ENCODE measurements around the gene TRPC1.

The TRPC1 gene

DNA sequence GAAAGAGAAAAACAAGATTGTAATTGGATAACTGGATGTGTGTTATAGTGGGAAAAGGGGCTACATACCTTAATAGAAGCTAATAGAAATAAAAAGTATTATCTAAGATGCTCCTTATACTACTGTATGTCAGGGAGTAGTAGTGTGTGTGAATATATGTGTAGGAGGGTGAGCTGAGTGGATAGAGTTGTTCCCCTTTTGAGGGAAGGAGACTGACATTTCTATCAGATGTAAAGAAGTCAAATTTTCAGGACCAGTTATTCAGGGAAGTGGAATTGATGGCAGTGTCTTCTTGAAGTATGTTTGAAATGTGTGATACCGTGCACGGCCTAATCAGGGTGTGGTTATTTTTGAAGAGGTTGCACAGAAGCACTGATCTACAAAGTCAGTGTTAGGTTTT is 116.0 kb downstream of the TRPC1 start:
- DNase-seq (ENCODE audit: low spot score), result no peak

DNA sequence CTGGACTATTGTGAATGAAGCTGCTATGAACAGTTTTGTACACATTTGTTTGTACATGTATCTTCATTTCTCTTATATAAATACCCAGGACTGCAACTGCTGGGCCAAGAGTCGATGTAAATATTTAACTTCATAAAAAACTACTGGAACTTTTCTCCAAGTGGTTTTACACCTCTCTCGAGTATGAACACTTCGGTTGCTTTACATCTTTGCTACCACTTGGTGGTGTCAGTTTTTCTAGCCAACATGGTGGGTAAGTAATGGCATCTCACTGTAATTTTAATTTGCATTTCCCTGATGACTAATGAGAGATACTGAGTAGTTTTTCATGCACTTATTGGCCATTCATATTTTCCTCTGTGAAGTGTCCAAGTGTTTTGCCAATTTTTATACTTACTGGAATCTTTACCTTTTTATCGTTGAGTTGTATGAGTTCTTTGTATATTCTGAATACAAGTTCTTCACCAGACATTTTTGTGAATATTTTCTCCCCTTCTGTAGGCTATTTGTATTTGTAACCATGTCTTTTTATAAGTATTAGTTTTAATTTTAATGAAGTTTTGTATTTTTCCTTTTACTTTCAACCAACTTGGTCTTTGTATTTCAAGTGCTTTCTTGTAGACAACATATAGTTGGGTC is 120.6 kb downstream of the TRPC1 start:
- DNase-seq (ENCODE audit: low spot score), result no peak

GRCh38 chr3:142846779-142847577 is 123.1 kb downstream of the TRPC1 start:
- DNase-seq (ENCODE audit: low spot score), result no peak

DNA sequence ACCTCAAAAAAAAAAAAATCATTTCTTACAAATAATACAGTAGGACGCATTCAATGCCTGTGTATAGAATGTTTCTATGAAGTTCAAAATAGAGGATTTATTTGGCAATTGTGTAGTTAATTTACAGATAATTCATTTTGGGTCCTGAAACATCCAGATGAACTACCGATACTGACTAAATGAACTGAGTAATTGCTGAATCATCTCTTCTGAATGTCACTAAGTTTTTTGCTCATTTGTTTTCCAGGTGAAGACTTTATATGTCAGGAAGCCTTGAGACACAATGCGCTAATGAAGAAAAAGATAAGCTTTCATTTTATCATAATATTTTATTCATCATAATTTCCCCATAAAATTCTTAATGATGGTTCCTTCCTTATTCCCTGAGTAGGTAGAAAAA is 125.3 kb downstream of the TRPC1 start:
- DNase-seq (ENCODE audit: low spot score), result no peak

- DNase-seq (ENCODE audit: low spot score), result no peak
These were observed 126.7 kb downstream of the TRPC1 start for GRCh38 chr3:142850395-142851023.

DNA sequence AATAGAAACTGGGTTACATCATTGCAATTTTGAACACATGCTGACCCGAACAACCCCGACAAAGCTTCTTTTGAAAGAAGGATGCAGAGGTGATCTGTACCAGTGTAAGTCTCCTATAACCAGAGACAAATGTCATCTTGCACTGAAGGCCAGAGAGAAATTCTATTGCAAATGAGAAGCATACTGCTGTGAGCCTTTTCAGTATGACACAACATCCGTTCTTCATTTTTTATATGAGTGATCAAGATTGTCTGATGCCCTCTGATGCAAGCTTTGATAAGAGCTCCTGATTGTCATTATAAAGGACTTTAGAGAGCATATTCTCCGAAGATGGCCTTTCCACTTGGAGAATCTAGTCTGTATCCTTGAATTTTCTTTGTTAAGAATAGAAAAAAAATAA is 128.2 kb downstream of the TRPC1 start:
- DNase-seq (ENCODE audit: low spot score), result no peak

- no peak for DNase-seq (ENCODE audit: low spot score)
These were observed 129.7 kb downstream of the TRPC1 start for GRCh38 chr3:142853270-142854168.

- no peak for DNase-seq (ENCODE audit: low spot score)
These were observed 133.2 kb downstream of the TRPC1 start for GRCh38 chr3:142857056-142857455.
